Ovary (tissue), 9 donors: ENCODE results near the gene THAP11. TPM values are rescaled to one million over a fixed set of nuclear protein-coding genes. Genes with fewer than 3 reads are reported as not detected.
A peak's percentile ranks its signal among the peaks of the same experiment; 100 is the strongest.

ENCODE experiments used
- DNase-seq, 5 donors: peaks; one replicate each; pipeline ENCODE4 v3.0.0-alpha.2; 2019 to 2020
- H3K27ac ChIP-seq, 2 donors: fragments of 200-600 bp; one replicate each; pipeline versions ENCODE4 v1.5.1 to v1.8.0; 2019 to 2022
- H3K27me3 ChIP-seq: fragments of 200-600 bp; one replicate; pipeline ENCODE4 v1.8.0; 2022
- H3K36me3 ChIP-seq: fragments of 200-600 bp; sonication (generic); one replicate; pipeline ENCODE4 v1.5.1; 2019
- H3K4me1 ChIP-seq: one replicate; pipeline ENCODE4 v1.8.1; 2013; ENCODE audit warnings: mild to moderate bottlenecking, moderate library complexity; ENCODE audit not compliant: insufficient read depth
- H3K4me3 ChIP-seq: fragments of 200-600 bp; sonication (generic); one replicate; pipeline ENCODE4 v1.5.1; 2017
- H3K9me3 ChIP-seq, 2 donors: fragments of 200-600 bp in 1 of 2; sonication (generic) in 1 of 2; one replicate each; pipeline versions ENCODE4 v1.5.1 to v1.8.1; 2013 to 2019; ENCODE audit warnings: mild to moderate bottlenecking in 1 of 2, moderate library complexity in 1 of 2
- CTCF ChIP-seq, 3 donors: fragments of 450-650 bp in 2 of 3; fragments of 200-600 bp in 1 of 3; IDR thresholded peaks; one replicate each; pipeline versions ENCODE4 v1.5.1 to v1.8.0; 2016 to 2022; ENCODE audit warnings: antibody characterized with exemption in 3 of 3, mild to moderate bottlenecking in 1 of 3
- EP300 ChIP-seq: sonication (generic); formaldehyde crosslinking; IDR thresholded peaks from one replicate; pipeline ENCODE4 v1.6.1; 2017; ENCODE audit warnings: antibody characterized with exemption
- POLR2A ChIP-seq: fragments of 450-650 bp; IDR thresholded peaks from one replicate; pipeline ENCODE4 v1.6.1; 2017; ENCODE audit warnings: antibody characterized with exemption, mild to moderate bottlenecking, moderate library complexity
- whole genome bisulfite sequencing, 3 donors: extraction: QIAGEN DNeasy Blood & Tissue Kit in 1 of 3; methylation state at CpG; one replicate each; pipeline versions ENCODE4 v1.1.5 to v1.1.7; 2013 to 2017; 5-methylcytosine and 5-hydroxymethylcytosine counted together
- intact Hi-C, 4 donors: fragments of 100-400 bp; cut with DNase I; formaldehyde crosslinking; loops; one replicate each; pipeline versions ENCODE4 v1.11.0 to v1.15.1; 2022 to 2023
- polyA plus RNA-seq, 2 donors: library from polyadenylated mRNA; stranded (reverse); fragments of 200-250 nt in 1 of 2; fragments of 350-450 nt in 1 of 2; fragmentation: Illumina TruSeq in 1 of 2; extraction: RNeasy Lipid Tissue Mini Kit (QIAGEN cat#74804) in 1 of 2; gene quantifications; one replicate each; pipeline ENCODE4 v1.2.3, GENCODE V29; 2013 to 2014
- total RNA-seq, 7 donors: library from RNA; depleted of rRNA in 2 of 7; stranded (reverse); fragments of >200 nt in 2 of 7; fragmentation: NEBNext Ultra II Directional in 3 of 7; extraction: Animal tissue kit (Norgen Biotek cat#: 25700) in 3 of 7; gene quantifications; one replicate each; pipeline versions ENCODE4 v1.1.0 to v1.2.4, GENCODE V29; 2016 to 2023
- donor health status: DM: no; HTN: no; CAD: no; lungs with moderate emphysema.
- donor health status: DM: no; HTN: no; CAD: no.
- donor health status: Bipolar disorder and iron deficiency.
- donor health status: DM: yes; HTN: yes; CAD: no.
- donor health status: DM: no; HTN: no; CAD: no.
- donor health status: DM: yes; HTN: yes; CAD: no.

THAP11 gene
- total and polyA plus RNA-seq, 9 donors: 17.3 to 59.7 (median 42.9) TPM

GRCh38 chr16:67841198-67841815, 813 bp upstream of the THAP11 start:
- peak overlapping the region; percentile 85 for H3K4me3 ChIP-seq
- H3K9me3 ChIP-seq: no peaks in the 10 kb centered on the region
- intact Hi-C loops: no loop called here
- WGBS, 3 donors: 40 to 42% (median 40%) methylated on average over 16 to 17 of the region's 17 CpGs
- no peaks in the 10 kb centered on the region for H3K27me3 ChIP-seq
- H3K4me1 ChIP-seq: peaks cover 9% of the 10 kb centered on the region
- TF ChIP-seq CTCF (IDR thresholded peaks at IDR 0.05) (no peak), POLR2A (no peak), EP300 (no peak)
- peak overlapping the region in 1 of 2 donors; percentile 98 for H3K27ac ChIP-seq
- DNase-seq: no peak
- H3K36me3 ChIP-seq: no peaks in the 10 kb centered on the region

DNA sequence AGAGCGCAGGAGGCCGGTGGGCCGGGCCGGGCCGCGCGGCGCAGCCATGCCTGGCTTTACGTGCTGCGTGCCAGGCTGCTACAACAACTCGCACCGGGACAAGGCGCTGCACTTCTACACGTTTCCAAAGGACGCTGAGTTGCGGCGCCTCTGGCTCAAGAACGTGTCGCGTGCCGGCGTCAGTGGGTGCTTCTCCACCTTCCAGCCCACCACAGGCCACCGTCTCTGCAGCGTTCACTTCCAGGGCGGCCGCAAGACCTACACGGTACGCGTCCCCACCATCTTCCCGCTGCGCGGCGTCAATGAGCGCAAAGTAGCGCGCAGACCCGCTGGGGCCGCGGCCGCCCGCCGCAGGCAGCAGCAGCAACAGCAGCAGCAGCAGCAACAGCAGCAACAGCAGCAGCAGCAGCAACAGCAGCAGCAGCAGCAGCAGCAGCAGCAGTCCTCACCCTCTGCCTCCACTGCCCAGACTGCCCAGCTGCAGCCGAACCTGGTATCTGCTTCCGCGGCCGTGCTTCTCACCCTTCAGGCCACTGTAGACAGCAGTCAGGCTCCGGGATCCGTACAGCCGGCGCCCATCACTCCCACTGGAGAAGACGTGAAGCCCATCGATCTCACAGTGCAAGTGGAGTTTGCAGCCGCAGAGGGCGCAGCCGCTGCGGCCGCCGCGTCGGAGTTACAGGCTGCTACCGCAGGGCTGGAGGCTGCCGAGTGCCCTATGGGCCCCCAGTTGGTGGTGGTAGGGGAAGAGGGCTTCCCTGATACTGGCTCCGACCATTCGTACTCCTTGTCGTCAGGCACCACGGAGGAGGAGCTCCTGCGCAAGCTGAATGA, 606 bp downstream of the THAP11 start:
- DNase-seq: peak; percentile 50 to 64 (median 56)
- H3K4me3 ChIP-seq: peak overlapping the region; percentile 85
- H3K27me3 ChIP-seq: no peaks in the 10 kb centered on the region
- H3K27ac ChIP-seq: peak overlapping the region; percentile 98 to 100
- peaks cover 9% of the 10 kb centered on the region for H3K4me1 ChIP-seq
- H3K9me3 ChIP-seq: no peaks in the 10 kb centered on the region
- TF ChIP-seq EP300 (no peak), CTCF (IDR thresholded peaks at IDR 0.05) (peak in 1 of 3 donors; percentile 18), POLR2A (no peak)
- no peaks in the 10 kb centered on the region for H3K36me3 ChIP-seq
- WGBS, 3 donors: 0 to 1% (median 0%) methylated on average over 52 to 67 of the region's 67 CpGs
- intact Hi-C loops: no loop called here

GRCh38 chr16:67843343-67843765, 1.2 kb downstream of the THAP11 start:
- peak overlapping the region; percentile 98 to 100 for H3K27ac ChIP-seq
- TF ChIP-seq EP300 (no peak), CTCF (IDR thresholded peaks at IDR 0.05) (no peak), POLR2A (no peak)
- intact Hi-C loops: no loop called here
- peak overlapping the region; percentile 85 for H3K4me3 ChIP-seq
- H3K4me1 ChIP-seq: peaks cover 15% of the 10 kb centered on the region
- peak in 2 of 5 donors; percentile 56 to 58 for DNase-seq
- no peaks in the 10 kb centered on the region for H3K27me3 ChIP-seq
- WGBS, 3 donors: 4 to 7% (median 5%) methylated on average over 11 of the region's 11 CpGs
- no peaks in the 10 kb centered on the region for H3K36me3 ChIP-seq
- H3K9me3 ChIP-seq: no peaks in the 10 kb centered on the region

- TF ChIP-seq CTCF (IDR thresholded peaks at IDR 0.05) (no peak), POLR2A (no peak), EP300 (no peak)
- intact Hi-C loops: no loop called here
- Histone ChIP-seq H3K9me3 (no peaks in the 10 kb centered on the region), H3K4me3 (no peak overlapping the region), H3K27ac (peak overlapping the region in 1 of 2 donors; percentile 98), H3K36me3 (no peaks in the 10 kb centered on the region), H3K27me3 (no peaks in the 10 kb centered on the region), H3K4me1 (peaks cover 16% of the 10 kb centered on the region)
- 35 to 52% (median 36%) methylated on average over 4 of the region's 4 CpGs for WGBS, 3 donors
- no peak for DNase-seq
These were observed 2.4 kb downstream of the THAP11 start for GRCh38 chr16:67844497-67844896.
